KMS-11 (cell line): Measurements from ENCODE around the gene CDC34.

Experiments used
- H2AFZ ChIP-seq: fragments of 200-600 bp; sonication (generic); 2 replicates; pipeline ENCODE4 v1.6.1; 2016; ENCODE audit warnings: antibody characterized with exemption, mixed run types, low read depth
- H3K27ac ChIP-seq: fragments of 200-600 bp; sonication (generic); 2 replicates; pipeline ENCODE4 v1.6.1; 2016; ENCODE audit warnings: mild to moderate bottlenecking, mixed run types
- H3K27me3 ChIP-seq: fragments of 200-600 bp; sonication (generic); 2 replicates; pipeline ENCODE4 v1.6.1; 2017; ENCODE audit warnings: mild to moderate bottlenecking, low read depth, mixed run types, moderate library complexity; ENCODE audit not compliant: insufficient read depth
- H3K36me3 ChIP-seq: fragments of 200-600 bp; sonication (generic); 2 replicates; pipeline ENCODE4 v1.6.1; 2017; ENCODE audit warnings: mild to moderate bottlenecking, mixed run types; ENCODE audit not compliant: insufficient read depth
- H3K4me1 ChIP-seq: fragments of 200-600 bp; sonication (generic); 2 replicates; pipeline ENCODE4 v1.6.1; 2016; ENCODE audit warnings: mild to moderate bottlenecking, low read depth, mixed run types; ENCODE audit not compliant: poor library complexity, severe bottlenecking
- H3K4me2 ChIP-seq: fragments of 200-600 bp; sonication (generic); 2 replicates; pipeline ENCODE4 v1.7.0; 2016; ENCODE audit warnings: mild to moderate bottlenecking, mixed run types
- H3K4me3 ChIP-seq: fragments of 200-600 bp; sonication (generic); IDR thresholded peaks from 2 replicates; pipeline ENCODE4 v1.6.1; 2017; ENCODE audit warnings: low read depth, low read length, mixed read lengths; ENCODE audit not compliant: insufficient read depth
- H3K79me2 ChIP-seq: fragments of 200-600 bp; sonication (generic); 2 replicates; pipeline ENCODE4 v1.6.1; 2016; ENCODE audit warnings: low read depth, mixed run types; ENCODE audit not compliant: insufficient read depth
- H3K9ac ChIP-seq: fragments of 200-600 bp; sonication (generic); 2 replicates; pipeline ENCODE4 v1.6.1; 2016; ENCODE audit warnings: mild to moderate bottlenecking, mixed run types
- H4K20me1 ChIP-seq: fragments of 200-600 bp; sonication (generic); 2 replicates; pipeline ENCODE4 v1.6.1; 2016; ENCODE audit warnings: mild to moderate bottlenecking, mixed run types; ENCODE audit not compliant: insufficient read depth
- TF ChIP-seq, protein P1 (sequence below): fragments of 200-600 bp; sonication (generic); conservative IDR thresholded peaks from 2 replicates; pipeline ENCODE4 v1.6.1; 2017; ENCODE audit warnings: low read depth, mild to moderate bottlenecking, antibody characterized with exemption, low read length, moderate library complexity, mixed read lengths

CDC34 gene

DNA sequence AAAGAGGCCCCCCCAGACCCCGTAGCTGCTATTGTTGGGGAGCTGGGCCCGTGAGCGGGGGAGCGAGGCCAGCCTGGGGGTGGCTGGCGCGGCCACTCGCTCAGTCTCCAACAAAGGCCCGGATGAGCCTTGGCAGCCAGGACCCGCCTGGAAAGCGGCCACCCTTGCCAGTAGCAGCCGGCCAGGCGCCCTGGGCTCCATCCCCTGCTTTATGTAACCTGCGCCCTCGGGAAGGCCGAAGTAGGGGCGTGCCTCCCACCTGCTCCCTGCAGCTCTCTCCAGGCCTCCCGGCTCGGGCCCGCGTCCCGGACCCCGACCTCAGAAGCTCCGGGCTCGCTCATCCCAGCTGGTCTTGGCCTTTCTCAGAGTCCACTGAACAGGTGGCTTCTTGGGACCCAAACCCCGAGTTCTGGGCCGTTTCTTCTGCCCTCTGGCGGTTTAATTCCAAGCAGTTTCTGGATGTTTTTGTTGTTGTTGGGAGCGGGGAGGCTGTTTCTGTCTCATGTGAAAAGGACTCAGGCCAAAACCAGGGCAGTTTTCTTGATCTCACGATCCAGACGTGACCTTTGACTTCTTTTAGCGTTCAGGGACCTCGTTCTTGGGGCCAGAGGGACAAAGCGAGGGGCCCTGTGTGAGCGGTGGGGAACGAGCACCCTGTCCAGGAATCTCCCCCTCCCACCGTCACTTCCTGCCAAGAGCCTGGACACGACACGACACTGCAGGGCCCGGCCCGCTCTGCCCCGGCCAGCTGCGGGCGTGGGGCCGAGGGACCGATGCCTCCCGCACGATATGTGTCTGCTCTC lies 1.2 kb downstream of the CDC34 start:
- H3K27me3 ChIP-seq, result peaks cover 7% of the 10 kb centered on the region
- H3K79me2 ChIP-seq, result peaks cover 17% of the 10 kb centered on the region; the same call in 1 of the 2 replicates
- H3K4me1 ChIP-seq, result peaks cover 15% of the 10 kb centered on the region
- no peak overlapping the region; the same call in 1 of the 2 replicates for H3K27ac ChIP-seq
- TF ChIP-seq, protein P1, sequence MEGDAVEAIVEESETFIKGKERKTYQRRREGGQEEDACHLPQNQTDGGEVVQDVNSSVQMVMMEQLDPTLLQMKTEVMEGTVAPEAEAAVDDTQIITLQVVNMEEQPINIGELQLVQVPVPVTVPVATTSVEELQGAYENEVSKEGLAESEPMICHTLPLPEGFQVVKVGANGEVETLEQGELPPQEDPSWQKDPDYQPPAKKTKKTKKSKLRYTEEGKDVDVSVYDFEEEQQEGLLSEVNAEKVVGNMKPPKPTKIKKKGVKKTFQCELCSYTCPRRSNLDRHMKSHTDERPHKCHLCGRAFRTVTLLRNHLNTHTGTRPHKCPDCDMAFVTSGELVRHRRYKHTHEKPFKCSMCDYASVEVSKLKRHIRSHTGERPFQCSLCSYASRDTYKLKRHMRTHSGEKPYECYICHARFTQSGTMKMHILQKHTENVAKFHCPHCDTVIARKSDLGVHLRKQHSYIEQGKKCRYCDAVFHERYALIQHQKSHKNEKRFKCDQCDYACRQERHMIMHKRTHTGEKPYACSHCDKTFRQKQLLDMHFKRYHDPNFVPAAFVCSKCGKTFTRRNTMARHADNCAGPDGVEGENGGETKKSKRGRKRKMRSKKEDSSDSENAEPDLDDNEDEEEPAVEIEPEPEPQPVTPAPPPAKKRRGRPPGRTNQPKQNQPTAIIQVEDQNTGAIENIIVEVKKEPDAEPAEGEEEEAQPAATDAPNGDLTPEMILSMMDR, result peak; percentile 56
- peak overlapping the region; percentile 96 for H3K4me2 ChIP-seq
- H2AFZ ChIP-seq, result no peak overlapping the region; the same call in 1 of the 2 replicates
- H3K4me3 ChIP-seq, result no peak overlapping the region
- peaks cover 6% of the 10 kb centered on the region; the same call in 1 of the 2 replicates for H4K20me1 ChIP-seq
- H3K9ac ChIP-seq, result peak overlapping the region; percentile 40; the same call in 1 of the 2 replicates
- no peaks in the 10 kb centered on the region for H3K36me3 ChIP-seq

DNA sequence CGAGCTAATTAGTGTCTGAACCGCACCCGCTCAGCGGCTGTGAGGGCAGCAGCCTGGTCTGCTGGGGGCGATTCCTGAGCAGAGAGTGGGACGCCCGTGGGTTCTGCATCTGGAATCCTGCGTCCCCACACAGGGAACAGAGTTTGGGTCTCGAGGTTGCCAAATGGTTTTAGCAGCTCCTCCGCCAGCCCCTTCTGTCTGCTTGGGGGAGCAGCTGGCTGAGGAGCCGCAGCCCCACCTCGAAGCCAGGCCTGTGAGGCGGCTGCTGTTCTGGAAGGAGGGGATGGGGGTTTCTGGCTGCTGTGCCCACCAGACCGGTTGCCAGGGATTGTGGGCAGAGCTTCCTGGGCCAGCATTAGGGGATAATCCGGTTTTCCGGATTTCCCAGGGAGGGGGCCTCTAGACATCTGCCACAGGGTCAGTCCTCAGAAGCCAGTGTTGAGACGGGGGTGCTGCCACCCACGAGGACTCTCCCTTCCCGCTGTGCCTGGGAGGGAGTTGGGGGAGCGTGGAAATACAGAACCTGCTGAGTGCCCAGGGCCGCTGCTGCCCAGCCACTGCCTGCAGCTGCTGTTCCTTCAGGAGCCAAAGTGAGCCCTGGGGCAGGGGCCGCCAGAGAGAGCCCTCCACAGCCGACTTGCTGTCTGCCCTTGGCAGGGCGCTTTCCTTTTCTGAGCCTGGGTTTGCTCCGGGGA lies 2.0 kb downstream of the CDC34 start:
- Histone ChIP-seq H4K20me1 (peaks cover 6% of the 10 kb centered on the region; the same call in 1 of the 2 replicates), H3K27me3 (peaks cover under 1% of the 10 kb centered on the region; the same call in 1 of the 2 replicates), H3K9ac (no peak overlapping the region; the same call in 1 of the 2 replicates), H3K27ac (no peak overlapping the region; the same call in 1 of the 2 replicates), H3K4me1 (peaks cover 15% of the 10 kb centered on the region), H2AFZ (no peak overlapping the region), H3K36me3 (no peaks in the 10 kb centered on the region), H3K79me2 (peaks cover 17% of the 10 kb centered on the region; the same call in 1 of the 2 replicates), H3K4me3 (no peak overlapping the region), H3K4me2 (peak overlapping the region; percentile 96)
- TF ChIP-seq, protein P1, result no peak

DNA sequence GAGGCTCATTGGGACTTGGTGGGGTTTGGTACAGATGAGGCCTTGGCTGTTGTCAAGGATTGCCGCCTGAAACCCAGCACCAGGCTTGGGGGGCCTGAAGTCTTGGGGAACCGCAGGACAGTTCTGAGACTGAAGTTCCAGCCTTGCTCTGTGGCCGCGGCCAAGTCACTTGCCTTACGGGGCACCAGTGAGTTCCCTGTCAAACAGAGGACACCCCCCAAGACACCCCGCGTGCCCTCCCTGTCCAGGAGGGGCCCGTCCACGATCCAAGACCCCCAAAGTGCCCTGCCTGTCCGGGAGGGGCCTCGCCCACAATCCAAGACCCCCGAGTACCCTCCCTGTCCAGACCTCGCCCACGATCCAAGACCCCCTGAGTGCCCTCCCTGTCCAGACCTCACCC lies 2.5 kb downstream of the CDC34 start:
- Histone ChIP-seq H2AFZ (no peak overlapping the region), H3K36me3 (no peaks in the 10 kb centered on the region), H3K27me3 (no peaks in the 10 kb centered on the region), H3K4me3 (no peak overlapping the region), H3K4me1 (peaks cover 15% of the 10 kb centered on the region), H3K79me2 (peaks cover 17% of the 10 kb centered on the region; the same call in 1 of the 2 replicates), H3K4me2 (peak overlapping the region; percentile 96; the same call in 1 of the 2 replicates), H3K27ac (no peak overlapping the region), H4K20me1 (peaks cover 6% of the 10 kb centered on the region; the same call in 1 of the 2 replicates), H3K9ac (no peak overlapping the region)
- TF ChIP-seq, protein P1, result no peak

DNA sequence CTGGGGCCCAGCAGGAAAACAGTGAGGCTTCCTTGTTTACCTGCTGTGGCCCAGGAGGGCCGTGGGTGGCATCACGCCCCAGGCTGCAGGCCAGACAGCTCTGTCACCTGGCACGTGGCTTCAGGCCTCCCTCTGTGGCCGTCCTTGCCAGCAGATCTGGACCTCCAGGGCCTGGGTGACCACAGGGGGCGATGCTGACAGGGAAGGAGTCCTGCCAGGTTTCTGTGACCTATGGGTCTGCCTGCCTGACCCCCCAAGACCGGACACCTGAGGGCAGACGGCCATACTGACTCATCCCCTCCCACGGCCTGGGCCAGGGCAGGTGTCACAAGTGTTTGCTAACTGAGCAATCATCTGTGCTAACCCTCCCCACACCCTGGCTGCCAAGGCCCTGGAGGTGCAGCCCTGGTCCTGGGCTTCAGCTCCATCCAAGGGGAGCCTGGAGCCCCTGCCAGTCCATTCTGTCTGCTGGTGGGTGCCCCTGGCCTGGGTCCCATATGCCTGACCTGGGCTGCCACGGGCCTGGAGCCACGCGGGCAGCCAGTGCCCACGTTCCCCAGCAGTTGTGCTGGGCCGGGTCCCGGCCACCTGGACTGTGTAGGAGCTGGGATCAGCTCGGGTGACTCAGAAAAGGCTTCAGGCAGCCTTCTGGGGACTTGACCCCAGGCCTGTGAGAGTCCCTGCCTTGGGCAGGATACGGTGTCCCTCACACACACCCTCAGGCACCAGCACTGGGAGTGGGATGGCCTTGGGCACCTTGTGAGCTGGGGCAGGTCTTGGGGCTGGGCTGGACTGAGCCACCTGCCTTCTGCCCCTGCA lies 3.7 kb downstream of the CDC34 start:
- H3K27ac ChIP-seq, result no peak overlapping the region
- no peak overlapping the region for H3K4me2 ChIP-seq
- peaks cover 15% of the 10 kb centered on the region for H3K4me1 ChIP-seq
- no peaks in the 10 kb centered on the region for H3K27me3 ChIP-seq
- H4K20me1 ChIP-seq, result peaks cover 6% of the 10 kb centered on the region; the same call in 1 of the 2 replicates
- TF ChIP-seq, protein P1, result no peak
- H3K9ac ChIP-seq, result no peak overlapping the region
- peaks cover 17% of the 10 kb centered on the region; the same call in 1 of the 2 replicates for H3K79me2 ChIP-seq
- H3K4me3 ChIP-seq, result no peak overlapping the region
- no peaks in the 10 kb centered on the region for H3K36me3 ChIP-seq
- no peak overlapping the region for H2AFZ ChIP-seq
